ENCODE measurements around the gene TCEA2. TPM values are rescaled to one million over a fixed set of nuclear protein-coding genes. Genes with fewer than 3 reads are reported as not detected.

Gene TCEA2
- total RNA-seq, 2 donors from 2014 or later, result 64.3 to 110 TPM

DNA sequence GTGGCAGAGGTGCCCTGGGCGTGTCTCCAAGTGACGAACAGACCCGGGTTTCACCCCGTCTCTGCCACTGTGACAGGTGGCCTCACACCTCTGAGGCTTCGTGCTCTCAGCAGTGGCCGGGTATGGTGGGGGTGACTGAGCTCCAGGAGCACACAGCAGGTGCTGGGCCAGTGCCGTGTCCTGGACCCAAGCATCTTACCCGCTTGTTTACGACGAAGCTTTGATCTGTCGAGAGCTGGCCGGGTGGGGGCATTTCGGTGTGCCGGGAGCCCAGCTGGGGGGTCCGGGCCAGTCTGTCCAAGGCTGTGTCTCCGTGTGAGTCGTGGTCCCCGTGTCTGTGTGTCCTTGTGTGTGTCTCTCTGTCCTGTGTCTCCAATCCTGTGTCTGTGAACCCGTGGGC, 28.3 kb downstream of the TCEA2 start:
- peaks cover 18% of the 10 kb centered on the region for H3K27me3 Mint-ChIP-seq (ENCODE audit: insufficient read depth)
- TF ChIP-seq, protein P1, sequence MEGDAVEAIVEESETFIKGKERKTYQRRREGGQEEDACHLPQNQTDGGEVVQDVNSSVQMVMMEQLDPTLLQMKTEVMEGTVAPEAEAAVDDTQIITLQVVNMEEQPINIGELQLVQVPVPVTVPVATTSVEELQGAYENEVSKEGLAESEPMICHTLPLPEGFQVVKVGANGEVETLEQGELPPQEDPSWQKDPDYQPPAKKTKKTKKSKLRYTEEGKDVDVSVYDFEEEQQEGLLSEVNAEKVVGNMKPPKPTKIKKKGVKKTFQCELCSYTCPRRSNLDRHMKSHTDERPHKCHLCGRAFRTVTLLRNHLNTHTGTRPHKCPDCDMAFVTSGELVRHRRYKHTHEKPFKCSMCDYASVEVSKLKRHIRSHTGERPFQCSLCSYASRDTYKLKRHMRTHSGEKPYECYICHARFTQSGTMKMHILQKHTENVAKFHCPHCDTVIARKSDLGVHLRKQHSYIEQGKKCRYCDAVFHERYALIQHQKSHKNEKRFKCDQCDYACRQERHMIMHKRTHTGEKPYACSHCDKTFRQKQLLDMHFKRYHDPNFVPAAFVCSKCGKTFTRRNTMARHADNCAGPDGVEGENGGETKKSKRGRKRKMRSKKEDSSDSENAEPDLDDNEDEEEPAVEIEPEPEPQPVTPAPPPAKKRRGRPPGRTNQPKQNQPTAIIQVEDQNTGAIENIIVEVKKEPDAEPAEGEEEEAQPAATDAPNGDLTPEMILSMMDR (conservative IDR thresholded peaks at IDR 0.05), result no peak
- H3K9ac ChIP-seq (ENCODE audit: extremely low read depth, low read length, poor library complexity, severe bottlenecking), result no peak overlapping the region
- H3K27ac ChIP-seq (ENCODE audit: low read depth, low read length), result no peak overlapping the region
- H3K9me3 ChIP-seq (ENCODE audit: control insufficient read depth, low read length), result no peaks in the 10 kb centered on the region
- no peaks in the 10 kb centered on the region for H3K4me1 ChIP-seq (ENCODE audit: control insufficient read depth, insufficient read depth, low read length)
- H3K4me3 ChIP-seq (ENCODE audit: low read length), result no peak overlapping the region
- no peaks in the 10 kb centered on the region for H3K36me3 ChIP-seq (ENCODE audit: control insufficient read depth, insufficient read depth, low read length)
- no peak for DNase-seq
- no peak overlapping the region for H3K27ac Mint-ChIP-seq
- peaks cover 15% of the 10 kb centered on the region for H3K27me3 ChIP-seq (ENCODE audit: control insufficient read depth, insufficient read depth, low read length, poor library complexity, severe bottlenecking)
- no peaks in the 10 kb centered on the region for H3K9me3 Mint-ChIP-seq
- peaks cover under 1% of the 10 kb centered on the region for H3K36me3 Mint-ChIP-seq (ENCODE audit: low read depth)
- H3K4me1 Mint-ChIP-seq, result no peaks in the 10 kb centered on the region
- 89 to 90% methylated on average over 18 to 19 of the region's 19 CpGs for WGBS, 2 experiments (ENCODE audit: insufficient coverage in 1 of 2, insufficient read length in 1 of 2)
- H3K4me3 Mint-ChIP-seq, result no peak overlapping the region

DNA sequence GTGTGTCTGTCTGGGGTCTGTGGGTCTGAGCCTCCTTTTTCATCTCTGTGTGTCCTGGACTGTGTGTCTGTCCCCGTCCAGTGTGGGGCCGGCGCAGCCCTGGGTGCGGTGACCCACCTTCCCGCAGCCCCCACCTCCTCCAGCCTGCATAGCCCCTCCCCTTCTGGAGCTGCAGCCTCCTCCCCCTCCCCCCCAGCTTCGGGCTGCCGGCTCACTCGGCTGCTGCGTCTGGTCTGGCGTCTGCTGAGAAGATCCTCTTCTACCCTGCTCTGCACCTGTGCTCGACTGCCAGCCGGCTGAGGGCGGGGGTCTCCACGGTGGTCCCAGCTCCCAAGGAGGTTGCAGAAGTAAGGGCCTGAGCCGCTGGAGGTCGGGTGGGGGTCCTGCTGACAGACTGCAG, 28.8 kb downstream of the TCEA2 start:
- DNase-seq, result peak; percentile 68
- H3K4me3 Mint-ChIP-seq, result no peak overlapping the region
- Histone ChIP-seq H3K9ac (ENCODE audit: extremely low read depth, low read length, poor library complexity, severe bottlenecking) (no peak overlapping the region), H3K27ac (ENCODE audit: low read depth, low read length) (no peak overlapping the region), H3K36me3 (ENCODE audit: control insufficient read depth, insufficient read depth, low read length) (no peaks in the 10 kb centered on the region), H3K4me3 (ENCODE audit: low read length) (no peak overlapping the region), H3K4me1 (ENCODE audit: control insufficient read depth, insufficient read depth, low read length) (no peaks in the 10 kb centered on the region), H3K9me3 (ENCODE audit: control insufficient read depth, low read length) (no peaks in the 10 kb centered on the region), H3K27me3 (ENCODE audit: control insufficient read depth, insufficient read depth, low read length, poor library complexity, severe bottlenecking) (peaks cover 11% of the 10 kb centered on the region)
- H3K27ac Mint-ChIP-seq, result no peak overlapping the region
- WGBS, 2 experiments (ENCODE audit: insufficient coverage in 1 of 2, insufficient read length in 1 of 2), result 0 to 45% methylated on average over 1 to 16 of the region's 16 CpGs
- H3K9me3 Mint-ChIP-seq, result peaks cover under 1% of the 10 kb centered on the region
- H3K27me3 Mint-ChIP-seq (ENCODE audit: insufficient read depth), result peaks cover 14% of the 10 kb centered on the region
- TF ChIP-seq, protein P1 (conservative IDR thresholded peaks at IDR 0.05), result no peak
- H3K4me1 Mint-ChIP-seq, result no peaks in the 10 kb centered on the region
- peaks cover 5% of the 10 kb centered on the region for H3K36me3 Mint-ChIP-seq (ENCODE audit: low read depth)

DNA sequence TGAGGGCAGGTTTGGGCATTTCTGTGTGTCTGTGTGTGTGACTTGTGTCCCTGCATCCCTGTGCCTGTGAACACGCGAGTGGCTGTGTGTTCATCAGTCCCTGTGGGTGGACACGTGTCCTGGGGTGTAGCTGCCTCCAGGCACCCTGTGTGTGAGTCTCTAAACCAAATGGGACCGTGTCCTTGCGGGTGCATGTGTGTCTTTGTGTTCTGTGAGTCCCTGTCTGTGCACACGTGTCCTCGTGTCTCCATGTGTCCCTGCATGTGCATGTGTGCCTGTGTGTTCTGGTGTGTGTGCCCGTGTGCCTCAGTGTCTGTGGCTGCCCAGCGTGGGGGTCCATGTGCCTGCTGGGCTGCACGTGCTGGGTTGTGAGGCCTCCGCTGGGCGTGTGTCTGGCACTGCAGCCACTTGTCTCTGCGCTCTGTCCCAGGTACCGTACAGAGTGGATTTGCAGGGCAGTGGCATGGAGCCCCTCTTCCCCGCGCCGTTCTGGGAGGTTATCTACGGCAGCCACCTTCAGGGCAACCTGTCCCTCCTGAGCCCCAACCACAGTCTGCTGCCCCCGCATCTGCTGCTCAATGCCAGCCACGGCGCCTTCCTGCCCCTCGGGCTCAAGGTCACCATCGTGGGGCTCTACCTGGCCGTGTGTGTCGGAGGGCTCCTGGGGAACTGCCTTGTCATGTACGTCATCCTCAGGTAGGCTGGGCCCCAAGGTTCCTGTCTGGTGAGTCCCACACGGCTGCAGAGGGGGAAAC, 29.4 kb downstream of the TCEA2 start:
- Histone ChIP-seq H3K4me1 (ENCODE audit: control insufficient read depth, insufficient read depth, low read length) (no peaks in the 10 kb centered on the region), H3K9me3 (ENCODE audit: control insufficient read depth, low read length) (no peaks in the 10 kb centered on the region), H3K27ac (ENCODE audit: low read depth, low read length) (no peak overlapping the region), H3K4me3 (ENCODE audit: low read length) (no peak overlapping the region), H3K36me3 (ENCODE audit: control insufficient read depth, insufficient read depth, low read length) (no peaks in the 10 kb centered on the region), H3K9ac (ENCODE audit: extremely low read depth, low read length, poor library complexity, severe bottlenecking) (no peak overlapping the region), H3K27me3 (ENCODE audit: control insufficient read depth, insufficient read depth, low read length, poor library complexity, severe bottlenecking) (peaks cover 11% of the 10 kb centered on the region)
- H3K27ac Mint-ChIP-seq, result no peak overlapping the region
- DNase-seq, result no peak
- peaks cover 7% of the 10 kb centered on the region for H3K36me3 Mint-ChIP-seq (ENCODE audit: low read depth)
- no peaks in the 10 kb centered on the region for H3K4me1 Mint-ChIP-seq
- 86 to 91% methylated on average over 16 to 27 of the region's 27 CpGs for WGBS, 2 experiments (ENCODE audit: insufficient coverage in 1 of 2, insufficient read length in 1 of 2)
- H3K4me3 Mint-ChIP-seq, result no peak overlapping the region
- H3K9me3 Mint-ChIP-seq, result peaks cover 2% of the 10 kb centered on the region
- TF ChIP-seq, protein P1 (conservative IDR thresholded peaks at IDR 0.05), result no peak
- H3K27me3 Mint-ChIP-seq (ENCODE audit: insufficient read depth), result peaks cover 13% of the 10 kb centered on the region
